NB4 (cell line): ENCODE results near the gene TLX2.

Source experiments
- MYC ChIP-seq: IDR thresholded peaks from 2 replicates; pipeline ENCODE4 v1.6.1; 2011; ENCODE audit warnings: low read depth, low read length
- POLR2A ChIP-seq: IDR thresholded peaks from 2 replicates; pipeline ENCODE4 v1.6.1; 2011; ENCODE audit warnings: mild to moderate bottlenecking; ENCODE audit not compliant: insufficient read length; ENCODE audit errors: extremely low read depth
- TF ChIP-seq, protein P1 (sequence below): IDR thresholded peaks from one replicate; pipeline ENCODE4 v1.5.1; 2012; ENCODE audit warnings: low read depth, low read length
- TF ChIP-seq, protein P2 (sequence below): IDR thresholded peaks from 2 replicates; pipeline ENCODE4 v1.6.1; 2011; ENCODE audit warnings: low read depth, low read length

DNA sequence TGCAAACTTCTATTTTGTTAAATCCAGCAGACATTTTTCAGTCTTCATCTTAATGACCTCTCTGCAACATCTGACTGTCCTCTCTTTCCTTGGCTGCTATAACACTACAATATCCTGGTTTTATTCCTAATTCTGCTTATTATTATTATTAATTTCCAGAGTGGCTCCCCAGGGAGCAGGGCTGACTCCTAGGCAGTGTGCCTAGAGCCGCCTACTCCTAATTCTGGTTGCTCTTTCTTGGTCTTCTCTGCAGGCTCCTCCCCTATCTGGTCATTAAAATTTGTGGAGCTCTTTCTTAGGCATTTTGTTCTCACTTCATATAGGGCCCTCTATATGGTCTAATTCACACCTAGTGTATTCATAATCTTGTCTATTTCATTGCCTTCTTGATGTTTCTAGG, 28.7 kb downstream of the TLX2 start:
- TF ChIP-seq, protein P1, sequence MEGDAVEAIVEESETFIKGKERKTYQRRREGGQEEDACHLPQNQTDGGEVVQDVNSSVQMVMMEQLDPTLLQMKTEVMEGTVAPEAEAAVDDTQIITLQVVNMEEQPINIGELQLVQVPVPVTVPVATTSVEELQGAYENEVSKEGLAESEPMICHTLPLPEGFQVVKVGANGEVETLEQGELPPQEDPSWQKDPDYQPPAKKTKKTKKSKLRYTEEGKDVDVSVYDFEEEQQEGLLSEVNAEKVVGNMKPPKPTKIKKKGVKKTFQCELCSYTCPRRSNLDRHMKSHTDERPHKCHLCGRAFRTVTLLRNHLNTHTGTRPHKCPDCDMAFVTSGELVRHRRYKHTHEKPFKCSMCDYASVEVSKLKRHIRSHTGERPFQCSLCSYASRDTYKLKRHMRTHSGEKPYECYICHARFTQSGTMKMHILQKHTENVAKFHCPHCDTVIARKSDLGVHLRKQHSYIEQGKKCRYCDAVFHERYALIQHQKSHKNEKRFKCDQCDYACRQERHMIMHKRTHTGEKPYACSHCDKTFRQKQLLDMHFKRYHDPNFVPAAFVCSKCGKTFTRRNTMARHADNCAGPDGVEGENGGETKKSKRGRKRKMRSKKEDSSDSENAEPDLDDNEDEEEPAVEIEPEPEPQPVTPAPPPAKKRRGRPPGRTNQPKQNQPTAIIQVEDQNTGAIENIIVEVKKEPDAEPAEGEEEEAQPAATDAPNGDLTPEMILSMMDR = no peak
- TF ChIP-seq, protein P2, sequence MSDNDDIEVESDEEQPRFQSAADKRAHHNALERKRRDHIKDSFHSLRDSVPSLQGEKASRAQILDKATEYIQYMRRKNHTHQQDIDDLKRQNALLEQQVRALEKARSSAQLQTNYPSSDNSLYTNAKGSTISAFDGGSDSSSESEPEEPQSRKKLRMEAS = no peak
- TF ChIP-seq POLR2A = no peak
- no peak for TF ChIP-seq MYC
